ENCODE results near the gene HSF5. TPM values are rescaled to one million over a fixed set of nuclear protein-coding genes. Genes with fewer than 3 reads are reported as not detected.

HSF5 gene
- total RNA-seq, 2 experiments from 2014 or later: 0.22 TPM; not detected in 1

- H3K4me3 ChIP-seq (ENCODE audit: low read depth, low read length, poor library complexity, severe bottlenecking): peak within 1 kb of the TSS; percentile 90
- no peak for TF ChIP-seq EZH2phosphoT487 (IDR thresholded peaks at IDR 0.05; ENCODE audit: borderline replicate concordance, low read depth, low read length)
- TF ChIP-seq CTCF (conservative IDR thresholded peaks at IDR 0.05; ENCODE audit: low read length): no peak
- intact Hi-C loops (cut with micrococcal nuclease; ENCODE audit: unreplicated experiment): loop anchor here (10.0 kb wide), 1 partner anchor 181 kb away; the partner anchor contains the start of genes RAD51C and TEX14
- ChIA-PET CTCF (ENCODE audit: unreplicated experiment) (interaction anchor here (0.5 to 0.6 kb wide), 2 partner anchors 74 to 232 kb away, joined by 5 read pairs; no protein-coding TSS in a partner anchor), POLR2A (interaction anchor here (0.6 to 1.7 kb wide), 4 partner anchors 9 to 431 kb away, joined by 3 to 10 read pairs (median 4); no protein-coding TSS in a partner anchor)
- DNase-seq (ENCODE audit: low spot score): peak; percentile 81
- peak within 1 kb of the TSS; percentile 16 for H3K27ac ChIP-seq (ENCODE audit: low read depth, low read length, poor library complexity, severe bottlenecking)
- 0 out of 2 replicates have a peak, but pooled peaks cover 4% of the 10 kb centered on the region for H4K20me1 ChIP-seq (ENCODE audit: insufficient read depth, low read length)
- H3K4me2 ChIP-seq (ENCODE audit: low read length): peak within 1 kb of the TSS; percentile 91
- H3K4me1 ChIP-seq (ENCODE audit: insufficient read depth, low read length, poor library complexity, severe bottlenecking): peaks cover 43% of the 10 kb centered on the region
- H2AFZ ChIP-seq (ENCODE audit: low read length): peak within 1 kb of the TSS; percentile 31; the same call in 1 of the 2 replicates
- peaks cover 22% of the 10 kb centered on the region; the same call in 1 of the 2 replicates for H3K79me2 ChIP-seq (ENCODE audit: insufficient read depth, low read depth, low read length)
- H3K36me3 ChIP-seq (ENCODE audit: insufficient read depth, low read length): peaks cover 37% of the 10 kb centered on the region
- BruUV-seq (replicated peaks): no TSS peak
- H3K9me3 ChIP-seq (ENCODE audit: low read length): no peaks in the 10 kb centered on the region
- no peaks in the 10 kb centered on the region for H3K9me2 ChIP-seq (ENCODE audit: insufficient read depth, low read length)
Observed at GRCh38 chr17:58513965-58514769, 26.0 kb upstream of the HSF5 start, which contains the start of gene MTMR4. Gene MTMR4, minus strand, starts transcription at chr17:58514638. Its CDS starts 231 bp downstream, at chr17:58514407.

- Histone ChIP-seq H3K4me1 (ENCODE audit: insufficient read depth, low read length, poor library complexity, severe bottlenecking) (peaks cover 38% of the 10 kb centered on the region), H3K79me2 (ENCODE audit: insufficient read depth, low read depth, low read length) (peaks cover 22% of the 10 kb centered on the region; the same call in 1 of the 2 replicates), H3K9me3 (ENCODE audit: low read length) (no peaks in the 10 kb centered on the region), H3K4me2 (ENCODE audit: low read length) (peak overlapping the region; percentile 91), H3K4me3 (ENCODE audit: low read depth, low read length, poor library complexity, severe bottlenecking) (peak overlapping the region; percentile 90), H3K27ac (ENCODE audit: low read depth, low read length, poor library complexity, severe bottlenecking) (no peak overlapping the region), H4K20me1 (ENCODE audit: insufficient read depth, low read length) (0 out of 2 replicates have a peak, but pooled peaks cover 4% of the 10 kb centered on the region), H3K36me3 (ENCODE audit: insufficient read depth, low read length) (peaks cover 44% of the 10 kb centered on the region), H2AFZ (ENCODE audit: low read length) (peak overlapping the region; percentile 31; the same call in 1 of the 2 replicates), H3K9me2 (ENCODE audit: insufficient read depth, low read length) (no peaks in the 10 kb centered on the region)
- CTCF ChIA-PET (ENCODE audit: unreplicated experiment): no interaction called here
- DNase-seq (ENCODE audit: low spot score): peak; percentile 21
- no TSS peak for BruUV-seq (replicated peaks)
- POLR2A ChIA-PET: no interaction called here
- intact Hi-C loops (cut with micrococcal nuclease; ENCODE audit: unreplicated experiment): loop anchor here (10.0 kb wide), 1 partner anchor 181 kb away; the partner anchor contains the start of genes RAD51C and TEX14
- TF ChIP-seq EZH2phosphoT487 (IDR thresholded peaks at IDR 0.05; ENCODE audit: borderline replicate concordance, low read depth, low read length) (no peak), CTCF (conservative IDR thresholded peaks at IDR 0.05; ENCODE audit: low read length) (peak; percentile 45)
Observed at GRCh38 chr17:58513267-58513964, 25.2 kb upstream of the HSF5 start.
